Stimulated activated CD8-positive, alpha-beta memory T cell treated with anti-CD3 and anti-CD28 coated beads, Interleukin-15, amount 100 ng/mL, for 4 hours (primary cell): ENCODE results near the gene KSR1.

Source experiments
- DNase-seq, 2 donors: peaks; one replicate each; pipeline ENCODE4 v3.0.0-alpha.2; 2020; ENCODE audit warnings: low read depth in 2 of 2

KSR1 gene

DNA sequence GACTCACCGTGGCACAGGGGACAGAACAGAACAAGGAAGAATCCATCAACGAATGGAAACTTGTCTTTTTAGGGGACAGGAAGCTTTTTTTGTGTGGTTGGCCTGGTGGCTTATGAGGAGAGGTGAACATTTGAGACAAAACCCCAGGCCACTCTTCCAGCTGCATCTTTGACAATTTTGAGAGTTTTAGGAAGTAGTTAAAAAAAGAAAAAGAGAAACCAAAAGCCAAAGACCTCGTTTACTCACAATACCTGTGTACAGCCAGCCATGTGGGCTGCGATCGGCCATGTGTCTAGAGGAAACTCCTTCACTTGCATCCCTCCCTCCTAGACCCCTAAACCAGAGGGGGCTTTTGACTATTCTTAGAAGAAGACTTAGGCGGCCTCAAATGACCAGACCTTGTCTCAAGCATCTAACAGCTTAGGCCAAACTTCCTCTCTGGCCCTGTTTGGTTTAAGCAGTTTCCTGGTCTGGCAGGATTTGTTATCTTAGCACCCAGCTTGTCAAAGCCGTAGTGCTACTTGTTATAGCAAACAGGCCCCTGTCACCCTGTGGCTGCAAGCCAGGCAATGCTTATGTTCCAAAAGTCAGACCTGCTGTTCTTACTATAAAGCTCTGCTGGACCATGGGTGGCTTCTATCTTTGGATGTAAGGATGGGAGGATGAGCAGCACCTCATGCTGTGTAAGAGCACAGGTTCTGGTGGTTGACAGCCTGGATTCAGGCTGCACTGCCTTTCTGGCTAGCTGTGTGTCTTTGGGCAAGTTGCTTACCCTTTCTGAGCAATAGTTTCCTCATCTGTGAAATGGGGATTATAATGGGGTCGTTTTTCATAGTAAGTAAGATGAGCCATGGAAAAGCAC is 17.7 kb downstream of the KSR1 start:
- peak; percentile 58 to 80 for DNase-seq

DNA sequence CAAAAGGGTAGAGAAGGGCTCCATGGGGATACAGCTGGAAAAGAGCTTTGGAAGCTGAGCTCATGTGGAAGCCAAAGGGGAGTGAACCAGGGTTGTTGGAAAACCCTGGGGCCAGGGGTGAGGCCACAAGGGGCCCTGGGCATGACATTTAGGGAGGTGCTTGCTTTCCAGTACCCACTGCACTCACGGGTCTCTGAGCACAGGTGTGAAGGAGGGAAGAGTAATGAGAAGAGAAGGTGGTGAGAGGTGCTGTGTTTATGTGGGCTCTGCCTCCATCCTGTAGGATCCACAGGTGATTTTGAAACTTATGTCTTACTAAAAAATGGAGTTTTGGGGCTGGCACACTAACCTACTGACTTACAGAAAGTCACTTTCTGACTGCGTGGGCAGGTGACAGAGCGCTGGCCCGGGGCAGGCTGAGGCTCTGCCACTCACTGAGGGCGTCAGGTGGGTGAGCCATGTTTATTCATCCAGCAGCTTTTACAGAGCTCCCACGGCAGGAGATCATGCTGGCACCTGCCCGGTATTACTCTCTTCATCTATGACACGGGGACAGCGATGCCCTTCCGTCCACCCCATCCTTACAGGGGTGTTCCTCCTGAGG is 18.9 kb downstream of the KSR1 start:
- DNase-seq = peak in 1 of 2 donors; percentile 36

DNA sequence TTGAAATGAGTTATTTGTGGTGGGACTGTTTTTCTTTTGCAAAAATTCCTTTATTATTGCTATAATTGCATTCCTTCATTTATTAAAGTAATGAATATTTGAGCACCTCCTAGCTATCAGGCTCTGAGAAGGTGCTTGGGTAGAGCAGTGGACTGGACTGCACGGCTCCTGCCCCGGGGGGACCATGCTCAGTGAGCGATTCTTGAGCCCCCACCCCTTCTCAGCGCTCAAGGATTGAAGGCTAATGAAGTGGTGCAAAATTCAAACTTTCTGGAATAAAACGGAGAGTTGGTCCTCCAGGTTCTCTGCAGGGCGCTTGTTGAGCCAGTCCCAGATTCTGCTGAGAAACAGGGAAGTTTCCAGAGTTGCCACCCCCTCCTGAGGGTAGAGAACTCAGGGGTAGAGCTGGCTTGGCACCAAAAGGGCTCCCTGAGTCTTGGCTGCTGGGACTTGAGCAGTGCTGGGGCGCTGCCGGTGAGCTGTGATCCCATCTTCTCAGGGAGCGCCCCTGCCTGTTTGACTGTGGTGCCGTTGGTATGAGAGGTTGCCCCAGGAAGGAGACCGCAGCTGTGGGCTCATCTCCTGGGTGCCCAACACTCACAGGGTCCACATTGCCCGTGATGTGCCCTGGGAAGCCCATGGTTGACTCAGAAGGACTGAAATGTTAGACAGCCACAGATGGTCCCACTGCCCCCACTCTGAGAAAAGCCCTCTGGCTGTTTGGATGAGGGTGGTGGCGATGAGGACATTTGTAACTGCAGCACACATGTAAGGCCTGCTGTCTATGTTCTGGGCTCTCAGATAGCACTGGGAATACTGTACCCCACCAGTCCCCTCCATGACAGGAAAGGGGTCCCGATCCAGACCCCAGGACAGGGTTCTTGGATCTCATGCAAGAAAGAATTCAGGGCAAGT is 20.0 kb downstream of the KSR1 start:
- DNase-seq = no peak

DNA sequence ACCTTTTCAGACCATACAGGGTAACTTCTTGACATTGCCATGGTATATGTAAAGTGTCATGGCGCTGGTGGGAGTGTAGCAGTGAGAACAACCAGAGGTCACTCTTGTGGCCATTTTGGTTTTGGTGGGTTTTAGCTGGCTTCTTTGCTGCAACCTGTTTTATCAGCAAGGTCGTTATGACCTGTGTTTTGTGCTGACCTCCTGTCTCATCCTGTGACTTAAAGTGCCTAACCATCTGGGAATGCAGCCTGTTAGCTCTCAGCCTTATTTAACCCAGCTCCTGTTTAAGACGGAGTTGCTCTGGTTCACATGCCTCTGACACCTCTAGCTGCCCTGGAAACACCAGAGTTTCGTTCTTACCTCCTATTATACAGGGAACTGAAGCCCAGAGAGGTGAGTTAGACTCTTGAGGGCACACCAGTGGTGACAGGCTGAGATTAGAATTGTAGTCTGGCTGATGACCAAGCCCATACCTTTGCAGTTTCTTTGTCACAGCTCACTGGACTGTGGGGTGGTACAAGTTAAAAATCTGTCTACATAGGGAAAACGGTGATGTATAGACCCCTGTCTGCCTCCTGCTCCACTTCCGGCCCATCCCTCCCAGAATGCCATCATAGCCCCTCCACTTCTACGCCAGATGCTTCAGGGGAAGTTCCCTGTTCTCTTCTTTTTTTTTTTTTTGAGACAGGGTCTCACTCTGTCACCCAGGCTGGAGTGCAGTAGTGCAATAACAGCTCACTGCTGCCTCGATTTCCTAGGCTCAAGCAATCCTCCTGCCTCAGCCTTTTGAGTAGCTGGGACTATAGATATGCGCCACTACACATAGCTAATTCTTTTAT is 21.0 kb downstream of the KSR1 start:
- no peak for DNase-seq

DNA sequence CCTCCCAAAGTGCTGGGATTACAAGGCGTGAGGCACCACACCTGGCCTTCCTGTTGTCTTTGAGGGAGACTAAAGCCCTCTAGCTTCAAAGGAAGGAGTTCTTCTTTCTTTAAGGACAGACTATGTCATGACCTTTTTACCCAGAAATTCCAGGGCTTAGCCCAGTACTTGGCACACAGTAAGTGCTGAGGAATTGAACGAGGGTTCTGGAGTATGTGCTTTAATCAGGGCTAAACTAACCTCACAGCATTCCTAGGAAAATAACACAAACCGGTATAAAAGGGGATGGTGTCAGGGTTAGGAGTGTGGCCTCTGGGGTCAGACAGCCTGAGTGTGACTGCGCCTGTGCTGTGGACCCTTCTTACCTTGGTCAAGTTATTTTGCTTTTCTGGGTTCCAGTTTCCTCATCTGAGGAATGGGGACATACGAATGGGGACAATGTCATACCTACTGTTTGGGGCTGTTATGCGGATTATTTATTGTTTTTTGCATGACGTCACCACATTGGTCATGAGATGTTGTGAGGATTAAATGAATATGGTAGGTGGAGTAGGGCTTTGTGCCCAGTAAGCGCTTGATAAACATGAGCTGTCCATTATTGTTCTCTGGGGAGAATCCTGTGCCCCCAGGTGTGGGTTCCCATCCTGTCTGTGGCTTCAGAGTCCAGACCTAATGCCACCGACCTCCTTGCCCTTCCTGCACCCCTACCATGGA is 21.9 kb downstream of the KSR1 start:
- DNase-seq = no peak

DNA sequence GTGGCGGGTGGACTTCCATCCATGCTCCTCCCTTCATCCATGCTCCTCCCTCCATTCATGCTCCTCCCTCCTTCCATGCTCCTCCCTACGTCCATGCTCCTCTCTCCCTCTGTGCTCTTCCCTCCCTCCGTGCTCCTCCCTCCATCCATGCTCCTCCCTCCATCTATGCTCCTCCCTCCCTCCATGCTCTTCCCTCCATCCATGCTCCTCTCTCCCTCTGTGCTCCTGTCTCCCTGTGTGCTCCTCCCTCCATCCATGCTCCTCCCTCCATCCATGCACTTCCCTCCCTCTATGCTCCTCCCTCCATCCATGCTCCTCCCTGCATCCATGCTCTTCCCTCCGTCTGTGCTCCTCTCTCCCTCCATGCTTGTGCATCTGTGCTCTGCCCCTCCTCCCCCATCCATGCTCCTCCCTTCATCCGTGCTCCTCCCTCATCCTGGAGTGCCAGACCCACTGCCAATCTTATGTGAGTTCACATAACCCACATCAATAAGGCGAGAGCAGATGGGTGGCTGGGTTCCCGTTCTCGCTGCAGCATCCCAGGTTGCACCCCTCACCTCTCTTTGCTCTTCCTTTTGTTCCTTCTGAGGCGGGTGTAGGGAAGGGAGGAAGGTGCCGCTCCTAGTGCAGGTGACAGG is 22.8 kb downstream of the KSR1 start:
- DNase-seq = no peak

DNA sequence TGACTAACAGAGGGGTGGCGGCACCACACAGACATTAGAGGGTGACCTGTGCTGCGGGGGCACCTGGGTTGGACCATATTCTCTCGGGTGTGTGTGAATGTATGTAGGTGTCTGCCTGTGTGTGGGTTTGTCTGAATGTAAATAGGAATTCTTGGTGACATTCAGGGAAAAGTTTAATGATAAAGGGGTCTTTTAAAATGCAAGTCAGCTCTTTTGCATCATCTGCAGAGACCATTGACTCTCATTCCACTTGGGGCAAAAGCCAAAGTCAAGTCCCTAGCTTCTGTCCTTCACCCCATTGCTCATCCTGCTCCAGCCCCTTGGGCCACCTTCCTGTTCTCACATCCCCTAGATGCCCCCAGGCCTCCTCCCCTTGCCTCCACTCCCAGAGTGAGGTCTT is 23.6 kb downstream of the KSR1 start:
- DNase-seq = no peak

DNA sequence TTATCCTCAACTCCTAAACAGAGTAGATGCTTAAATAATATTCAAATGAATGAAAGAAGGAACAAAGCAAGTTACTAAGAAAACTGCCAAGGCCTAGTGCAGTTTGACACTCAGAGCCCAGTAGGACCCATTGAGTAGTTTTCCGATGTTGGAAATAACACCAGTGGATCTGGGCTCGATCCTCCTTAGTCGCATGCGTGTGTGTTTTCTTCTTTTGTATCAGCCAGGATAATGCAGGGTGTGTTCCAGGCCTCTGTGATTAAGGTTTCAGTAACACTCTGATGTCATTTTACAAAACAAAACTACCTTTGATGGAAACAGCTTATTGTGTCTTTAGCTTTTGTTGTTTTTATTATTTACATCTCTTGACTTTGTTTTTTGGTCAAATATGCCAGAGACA is 24.5 kb downstream of the KSR1 start:
- no peak for DNase-seq

DNA sequence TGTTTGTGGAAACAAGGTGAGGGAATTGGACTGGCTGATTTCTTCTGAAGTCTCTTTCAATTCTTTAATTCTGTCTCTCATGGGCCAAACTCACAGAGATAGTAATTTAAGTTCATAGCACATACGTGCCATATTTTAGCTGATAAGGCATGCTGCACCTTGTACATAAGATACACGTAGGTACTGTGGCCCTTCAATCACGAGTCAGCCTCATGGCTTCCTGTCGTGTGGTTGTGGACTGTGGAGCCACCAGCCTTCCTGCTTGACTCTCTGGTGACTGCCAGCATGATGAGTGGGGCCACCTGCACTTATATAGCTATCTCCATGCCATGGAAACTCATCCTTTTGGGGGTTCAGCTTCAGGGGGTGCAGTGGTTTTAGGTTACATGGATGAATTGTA is 25.1 kb downstream of the KSR1 start:
- no peak for DNase-seq

DNA sequence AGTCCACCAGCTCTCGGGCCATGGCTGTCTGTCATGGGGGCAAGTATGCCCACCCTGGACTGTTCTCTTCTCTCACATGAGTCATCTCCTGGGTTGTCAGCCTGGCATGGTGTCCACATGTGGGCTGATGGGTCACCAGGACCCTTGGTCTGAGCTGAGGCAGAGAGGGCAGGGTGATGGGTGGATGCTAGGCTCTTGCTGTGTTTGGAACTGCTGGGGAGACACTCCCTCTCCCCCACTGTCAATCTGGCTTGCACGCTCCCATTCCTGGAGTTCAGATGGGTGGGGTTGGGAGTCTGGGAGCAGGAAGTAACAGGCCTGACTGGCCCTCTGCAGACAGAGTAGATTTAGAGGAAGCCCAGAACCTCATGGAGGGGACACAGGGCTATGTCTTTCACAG is 28.9 kb downstream of the KSR1 start:
- DNase-seq = no peak

DNA sequence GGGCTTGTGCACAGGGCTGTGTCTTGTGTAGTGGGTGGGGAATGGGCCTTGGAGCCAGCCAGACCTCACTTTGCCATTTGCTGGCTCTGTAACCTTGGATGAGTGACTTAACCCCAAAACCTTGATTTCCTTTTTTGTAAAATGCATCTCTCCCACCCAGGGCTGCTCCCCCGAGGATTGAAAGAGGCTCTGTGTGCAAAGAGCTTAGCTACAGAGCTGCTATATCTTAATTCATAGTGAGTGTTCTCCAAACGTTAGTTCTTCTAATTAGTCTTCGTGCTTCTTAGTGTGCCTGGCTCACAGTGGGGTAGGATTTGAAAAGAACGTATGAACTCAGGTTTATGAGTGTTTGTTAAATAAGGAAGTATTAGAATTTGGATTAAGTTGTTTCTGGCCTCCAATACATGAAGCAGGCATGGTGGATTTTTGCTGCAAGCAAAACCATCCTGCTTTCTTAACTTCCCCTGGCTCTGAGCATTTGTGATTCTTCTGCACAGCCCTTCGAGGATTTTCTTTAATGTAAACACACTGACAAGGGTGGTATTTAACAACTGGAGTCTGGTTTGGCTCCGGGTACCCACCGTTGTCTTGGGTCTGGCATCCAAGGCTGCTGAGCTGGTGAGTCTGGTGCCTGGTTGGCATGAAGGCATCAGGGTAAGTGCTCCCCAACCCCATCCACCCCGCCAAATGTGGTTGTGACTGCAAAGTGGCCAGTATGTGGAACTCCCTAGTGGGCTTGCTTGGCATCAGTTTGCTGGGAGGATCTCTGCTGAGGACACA is 29.7 kb downstream of the KSR1 start:
- DNase-seq = no peak

DNA sequence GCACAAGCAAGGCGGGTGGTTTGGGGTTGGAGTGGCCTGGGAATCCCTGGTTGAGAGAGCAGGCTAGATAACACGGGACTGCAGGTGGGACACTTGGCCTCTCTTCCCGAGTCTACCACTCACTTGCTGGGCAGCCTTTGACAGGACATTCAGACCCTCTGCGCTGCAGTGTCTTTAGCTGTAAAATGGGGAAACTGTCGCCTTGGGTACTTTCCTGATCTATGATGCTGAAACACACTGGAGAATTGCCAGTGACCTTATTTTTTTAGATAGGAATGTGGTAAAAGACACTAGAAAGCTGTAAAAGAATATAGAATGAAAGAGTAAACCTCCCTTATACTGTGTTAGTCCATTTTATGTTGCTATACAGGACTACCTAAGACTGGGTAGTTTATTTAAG is 30.5 kb downstream of the KSR1 start:
- no peak for DNase-seq

DNA sequence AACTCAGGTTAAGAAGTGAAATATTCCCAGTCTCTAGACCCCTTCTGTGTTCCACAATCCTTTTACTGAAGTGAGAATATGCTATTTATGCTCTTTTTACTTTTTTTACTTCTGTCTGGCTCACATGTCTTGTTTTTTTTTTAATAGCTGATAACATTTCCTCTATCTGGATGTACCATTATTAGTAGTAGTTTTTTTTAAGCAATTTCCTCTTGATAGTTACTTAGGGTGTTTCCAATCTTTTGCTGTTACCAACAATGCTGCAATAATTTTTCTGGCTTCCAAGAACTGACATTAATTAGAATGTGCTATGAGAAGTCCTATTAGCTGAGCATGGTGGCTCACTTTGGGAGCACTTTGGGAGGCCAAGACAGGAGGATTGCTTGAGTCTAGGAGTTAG is 32.0 kb downstream of the KSR1 start:
- no peak for DNase-seq

DNA sequence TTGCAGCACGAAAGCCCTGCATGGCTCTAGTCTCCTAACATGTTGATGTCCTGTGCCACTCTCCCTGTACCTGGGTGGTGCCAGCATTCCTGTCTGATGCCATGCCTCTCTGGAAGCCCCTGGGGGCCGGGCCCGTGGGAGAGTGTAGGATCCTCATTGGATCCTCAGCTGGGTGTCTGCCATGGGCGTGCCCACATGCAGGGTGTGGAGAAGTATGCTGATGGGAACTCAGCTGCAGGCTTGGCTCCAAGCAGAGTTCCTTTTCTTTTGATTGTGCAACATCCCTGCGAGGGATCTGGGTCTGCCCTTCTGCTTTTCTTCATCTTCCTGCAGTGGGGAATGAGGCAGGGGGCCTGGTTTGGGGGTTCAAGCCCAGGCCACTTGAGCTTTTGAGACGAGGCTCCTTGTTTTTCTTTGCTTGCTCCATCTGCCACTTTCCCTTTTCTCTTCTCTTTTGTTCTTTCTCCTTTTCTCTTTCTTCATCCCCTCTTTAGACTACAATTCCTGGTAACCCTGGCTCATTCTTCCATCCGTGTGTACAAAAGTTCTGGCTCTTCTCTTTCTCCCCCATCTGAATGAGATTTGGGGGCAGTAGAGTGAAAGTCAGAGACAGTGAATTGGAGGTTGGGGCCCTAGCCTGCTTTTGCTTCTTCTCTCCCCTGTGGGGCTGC is 32.9 kb downstream of the KSR1 start:
- DNase-seq = no peak

DNA sequence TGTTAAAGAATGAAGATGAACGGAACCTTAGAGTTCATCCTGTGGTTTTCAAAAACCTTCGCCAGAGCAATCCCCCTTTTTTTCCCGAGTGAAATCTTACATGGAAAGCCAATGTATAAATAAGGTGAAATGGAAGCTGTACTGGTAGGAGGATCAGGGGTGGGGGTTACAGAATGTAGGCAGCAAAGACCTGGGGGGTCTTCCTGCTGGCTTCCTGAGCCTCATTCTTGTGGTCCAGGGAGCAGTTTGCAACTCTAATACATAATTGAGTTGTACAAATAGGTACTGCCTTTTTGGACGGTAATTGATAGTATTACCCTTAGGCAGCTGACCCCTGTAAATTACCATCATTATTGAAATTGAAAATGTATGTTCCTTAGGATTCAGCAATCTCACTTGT is 34.1 kb downstream of the KSR1 start:
- DNase-seq = no peak

DNA sequence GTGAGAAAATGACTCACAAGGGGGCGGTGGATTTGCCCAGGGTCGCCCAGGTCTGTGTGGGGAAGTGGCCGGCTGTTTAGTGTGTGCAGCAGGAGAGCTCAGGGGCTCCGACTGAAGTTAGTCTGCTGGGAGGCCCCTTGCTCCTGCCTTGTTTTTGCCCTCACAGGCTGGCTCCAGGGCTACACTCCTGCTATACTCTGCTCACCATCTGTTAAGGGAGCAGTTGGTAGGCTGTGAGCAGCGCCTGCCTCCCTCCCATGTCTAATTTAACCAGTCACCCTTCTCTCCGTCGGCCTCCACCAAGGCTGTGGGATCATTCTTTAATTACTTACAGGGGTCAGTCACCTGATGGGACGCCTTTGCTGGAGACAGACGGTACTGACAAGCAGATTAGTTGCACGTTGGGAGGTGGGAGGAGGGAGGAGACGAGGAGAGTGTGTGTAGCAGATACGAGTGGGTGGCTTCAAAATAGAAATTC is 35.5 kb downstream of the KSR1 start:
- no peak for DNase-seq

DNA sequence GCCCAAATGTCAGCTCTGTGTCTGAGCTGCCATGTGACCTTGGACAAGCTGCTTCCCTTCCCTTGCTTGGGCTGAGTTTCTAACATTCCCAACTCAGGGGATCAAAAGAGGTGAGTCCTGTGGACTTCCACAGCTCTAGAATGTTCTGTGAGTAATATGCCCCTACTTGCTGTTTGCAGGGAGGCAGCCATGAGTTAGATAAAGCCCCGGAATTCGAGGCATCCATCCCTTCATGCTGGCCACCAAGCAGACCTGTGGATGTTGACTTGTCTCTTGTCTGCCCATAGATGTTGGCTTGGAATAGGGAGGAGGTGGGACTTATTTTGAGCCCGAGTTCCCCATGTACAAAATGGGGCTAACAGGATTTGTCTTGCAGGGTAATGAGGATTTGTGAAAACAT is 36.2 kb downstream of the KSR1 start:
- no peak for DNase-seq

DNA sequence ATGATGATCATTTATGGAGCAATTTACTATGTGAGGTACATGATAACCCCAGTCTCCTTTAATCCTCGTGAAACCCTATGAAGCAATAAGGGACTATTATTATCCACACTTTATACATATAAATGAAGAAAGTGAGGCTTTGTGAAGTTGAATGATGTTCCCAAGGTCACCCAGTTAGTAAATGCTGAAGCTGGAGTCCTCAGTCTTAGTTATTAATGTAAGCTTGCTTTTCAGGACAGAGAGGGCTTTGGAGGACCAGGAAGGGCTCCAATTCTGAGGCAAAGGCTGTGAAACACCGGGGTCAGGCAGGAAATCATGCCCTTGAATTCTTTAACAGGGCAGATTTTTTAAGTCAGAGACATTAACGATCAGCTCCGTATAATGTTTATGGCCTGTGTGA is 36.8 kb downstream of the KSR1 start:
- DNase-seq = no peak
